ENCODE data around the gene OR52B2. TPM values are rescaled to one million over a fixed set of nuclear protein-coding genes. Genes with fewer than 3 reads are reported as not detected.

OR52B2 gene
- polyA plus RNA-seq, 1 donor from 2014 or later, result not detected

DNA sequence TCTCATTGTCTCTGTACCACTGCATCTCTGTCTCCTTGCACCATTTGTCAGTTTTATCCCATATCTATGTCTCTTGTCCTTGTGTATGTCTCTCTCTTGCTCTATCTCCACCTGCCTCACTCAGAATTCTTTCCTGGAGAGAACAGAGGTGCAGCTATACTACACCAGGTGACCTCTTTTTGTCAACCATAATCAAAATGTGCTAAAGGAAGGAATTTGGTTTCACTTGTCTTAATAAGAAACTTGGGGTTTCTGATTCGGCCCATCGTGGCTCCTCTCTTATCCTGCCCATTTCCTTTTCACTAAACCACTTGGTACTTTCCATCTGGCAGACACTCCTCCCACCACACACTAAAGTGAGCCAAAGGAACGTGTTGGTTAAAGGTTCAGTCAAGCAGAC is 33.2 kb upstream of the OR52B2 start:
- Histone ChIP-seq H3K9ac (ENCODE audit: low read length) (no peak overlapping the region), H2AFZ (ENCODE audit: low read depth, low read length) (no peak overlapping the region), H4K20me1 (ENCODE audit: insufficient read depth) (no peaks in the 10 kb centered on the region), H3K9me3 (ENCODE audit: low read length) (no peaks in the 10 kb centered on the region), H3K27me3 (ENCODE audit: insufficient read depth, low read depth, low read length) (no peaks in the 10 kb centered on the region), H3K79me2 (replicated peaks; ENCODE audit: insufficient read depth, low read length) (no peaks in the 10 kb centered on the region), H3K36me3 (ENCODE audit: insufficient read depth, low read length) (no peaks in the 10 kb centered on the region), H3K27ac (ENCODE audit: low read length) (no peak overlapping the region), H3K4me2 (ENCODE audit: low read length) (no peak overlapping the region), H3K4me3 (ENCODE audit: low read length) (no peak overlapping the region), H3K9me2 (ENCODE audit: insufficient read depth, low read length) (no peaks in the 10 kb centered on the region), H3F3A (ENCODE audit: insufficient read depth, low read length, poor library complexity, severe bottlenecking) (no peaks in the 10 kb centered on the region)
- TF ChIP-seq REST (IDR thresholded peaks at IDR 0.05; ENCODE audit: borderline replicate concordance), result no peak
- no peak for TF ChIP-seq RAD21 (conservative IDR thresholded peaks at IDR 0.05)
- no peak for TF ChIP-seq POLR2AphosphoS5 (IDR thresholded peaks at IDR 0.05)

DNA sequence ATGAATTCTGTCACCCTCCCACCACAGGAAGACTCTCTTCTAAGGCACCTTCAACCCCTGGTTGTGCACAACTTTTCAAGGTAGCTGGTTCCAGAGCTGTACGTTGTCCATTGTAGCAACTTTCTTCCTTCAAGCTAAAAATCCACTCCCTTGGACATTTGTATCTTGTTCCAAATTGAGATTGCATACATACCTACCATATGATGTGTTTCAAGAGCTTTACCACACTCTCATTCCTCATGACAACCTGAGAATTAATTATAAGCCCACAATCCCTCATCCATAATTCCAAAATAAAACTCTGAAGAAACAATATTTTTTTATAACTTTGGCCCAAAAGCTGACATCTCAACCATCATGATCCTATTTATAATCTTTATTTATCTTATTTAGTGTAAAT is 31.9 kb upstream of the OR52B2 start:
- H4K20me1 ChIP-seq (ENCODE audit: insufficient read depth), result no peaks in the 10 kb centered on the region
- H3K9me3 ChIP-seq (ENCODE audit: low read length), result no peaks in the 10 kb centered on the region
- no peak overlapping the region for H2AFZ ChIP-seq (ENCODE audit: low read depth, low read length)
- H3K79me2 ChIP-seq (replicated peaks; ENCODE audit: insufficient read depth, low read length), result no peaks in the 10 kb centered on the region
- no peaks in the 10 kb centered on the region for H3K9me2 ChIP-seq (ENCODE audit: insufficient read depth, low read length)
- no peaks in the 10 kb centered on the region for H3F3A ChIP-seq (ENCODE audit: insufficient read depth, low read length, poor library complexity, severe bottlenecking)
- H3K9ac ChIP-seq (ENCODE audit: low read length), result no peak overlapping the region
- no peaks in the 10 kb centered on the region for H3K27me3 ChIP-seq (ENCODE audit: insufficient read depth, low read depth, low read length)
- no peak overlapping the region for H3K4me2 ChIP-seq (ENCODE audit: low read length)
- H3K36me3 ChIP-seq (ENCODE audit: insufficient read depth, low read length), result no peaks in the 10 kb centered on the region
- H3K27ac ChIP-seq (ENCODE audit: low read length), result no peak overlapping the region
- no peak overlapping the region for H3K4me3 ChIP-seq (ENCODE audit: low read length)
- no peak for TF ChIP-seq SMC3 (conservative IDR thresholded peaks at IDR 0.05; ENCODE audit: poor library complexity)
- TF ChIP-seq TAF1 (IDR thresholded peaks at IDR 0.05; ENCODE audit: low read depth), result no peak
- TF ChIP-seq MXI1 (conservative IDR thresholded peaks at IDR 0.05; ENCODE audit: poor library complexity, severe bottlenecking), result no peak
- no peak for TF ChIP-seq CTCF (IDR thresholded peaks at IDR 0.05; ENCODE audit: poor library complexity, severe bottlenecking)
- no peak for TF ChIP-seq EP300 (conservative IDR thresholded peaks at IDR 0.05; ENCODE audit: poor library complexity, severe bottlenecking)
- no peak for TF ChIP-seq POLR2AphosphoS5 (IDR thresholded peaks at IDR 0.05)
- TF ChIP-seq EZH2 (IDR thresholded peaks at IDR 0.05; ENCODE audit: borderline replicate concordance, insufficient read depth, low read length, poor library complexity, severe bottlenecking), result no peak
- no peak for TF ChIP-seq RAD21 (conservative IDR thresholded peaks at IDR 0.05)
- no peak for TF ChIP-seq REST (IDR thresholded peaks at IDR 0.05; ENCODE audit: borderline replicate concordance)

All from neural cell (in vitro differentiated cells).